Activated CD8-positive, alpha-beta T cell treated with anti-CD3 and anti-CD28 coated beads, Interleukin-2, amount 10 ng/mL, durations not matched to agents 7 days and 5 days (primary cell): Measurements from ENCODE around the gene HSPB9. TPM values are rescaled to one million over a fixed set of nuclear protein-coding genes. Genes with fewer than 3 reads are reported as not detected.
A peak's percentile ranks its signal among the peaks of the same experiment; 100 is the strongest.
"Not testable (repeated sequence)": the region's sequence is repeated elsewhere in the genome, so short reads cannot be mapped to it uniquely, and the experiment has no call there.

Experiments used
- ATAC-seq: fragments of 150-1000 bp; cut with Tn5 transposase; one replicate; pipeline ENCODE4 v1.10.0; 2021; ENCODE audit warnings: moderate library complexity
- CTCF ChIA-PET: fragments of 350-600 bp; sonication (Branson Sonifier 250); formaldehyde crosslinking; loops from one replicate; lab custom pipeline; 2021; ENCODE audit warnings: antibody characterized with exemption; lab: Charles Lee
- POLR2A ChIA-PET: fragments of 350-600 bp; sonication (Branson Sonifier 250); formaldehyde crosslinking; loops from one replicate; lab custom pipeline; 2021; ENCODE audit warnings: antibody characterized with exemption; lab: Charles Lee
- DNase-seq: peaks from one replicate; pipeline ENCODE4 v3.0.0-alpha.2; 2020
- H3K27ac Mint-ChIP-seq: one replicate; pipeline ENCODE4 v1.8.0; 2021; ENCODE audit warnings: mild to moderate bottlenecking, mixed read lengths
- H3K27me3 Mint-ChIP-seq: one replicate; pipeline ENCODE4 v1.8.0; 2021; ENCODE audit warnings: low read depth, mixed read lengths
- H3K36me3 Mint-ChIP-seq: one replicate; pipeline ENCODE4 v1.8.0; 2021; ENCODE audit warnings: low read depth, mixed read lengths
- H3K4me1 Mint-ChIP-seq: one replicate; pipeline ENCODE4 v1.8.0; 2021; ENCODE audit warnings: low read depth, mixed read lengths
- H3K4me3 Mint-ChIP-seq: one replicate; pipeline ENCODE4 v1.8.0; 2021; ENCODE audit warnings: mild to moderate bottlenecking, mixed read lengths
- H3K9me3 Mint-ChIP-seq: one replicate; pipeline ENCODE4 v1.8.0; 2022; ENCODE audit warnings: mixed read lengths; ENCODE audit not compliant: insufficient read depth
- total RNA-seq, 2 experiments: library from RNA; stranded (reverse); gene quantifications; one replicate each; pipeline ENCODE4 v1.2.3, GENCODE V29; 2021

HSPB9 gene
- total RNA-seq, 2 experiments from 2014 or later = 0.16 to 0.29 TPM

GRCh38 chr17:42135151-42135550 lies 12.5 kb downstream of the HSPB9 start:
- Mint-ChIP-seq H3K27me3 (no peaks in the 10 kb centered on the region), H3K4me3 (no peak overlapping the region), H3K27ac (peak overlapping the region; percentile 20), H3K9me3 (no peaks in the 10 kb centered on the region), H3K36me3 (peaks cover 31% of the 10 kb centered on the region), H3K4me1 (peaks cover 50% of the 10 kb centered on the region)
- ATAC-seq (no peak), DNase-seq (no peak)
- ChIA-PET CTCF (interaction anchor here (3.9 kb wide), 1 partner anchor 46 kb away, joined by 14 read pairs; the partner anchor contains the start of gene KCNH4), POLR2A (interaction anchor here (0.6 to 1.6 kb wide), 3 partner anchors 15 to 143 kb away, joined by 3 to 8 read pairs (median 4); partner anchors contain the start of gene DHX58)

DNA sequence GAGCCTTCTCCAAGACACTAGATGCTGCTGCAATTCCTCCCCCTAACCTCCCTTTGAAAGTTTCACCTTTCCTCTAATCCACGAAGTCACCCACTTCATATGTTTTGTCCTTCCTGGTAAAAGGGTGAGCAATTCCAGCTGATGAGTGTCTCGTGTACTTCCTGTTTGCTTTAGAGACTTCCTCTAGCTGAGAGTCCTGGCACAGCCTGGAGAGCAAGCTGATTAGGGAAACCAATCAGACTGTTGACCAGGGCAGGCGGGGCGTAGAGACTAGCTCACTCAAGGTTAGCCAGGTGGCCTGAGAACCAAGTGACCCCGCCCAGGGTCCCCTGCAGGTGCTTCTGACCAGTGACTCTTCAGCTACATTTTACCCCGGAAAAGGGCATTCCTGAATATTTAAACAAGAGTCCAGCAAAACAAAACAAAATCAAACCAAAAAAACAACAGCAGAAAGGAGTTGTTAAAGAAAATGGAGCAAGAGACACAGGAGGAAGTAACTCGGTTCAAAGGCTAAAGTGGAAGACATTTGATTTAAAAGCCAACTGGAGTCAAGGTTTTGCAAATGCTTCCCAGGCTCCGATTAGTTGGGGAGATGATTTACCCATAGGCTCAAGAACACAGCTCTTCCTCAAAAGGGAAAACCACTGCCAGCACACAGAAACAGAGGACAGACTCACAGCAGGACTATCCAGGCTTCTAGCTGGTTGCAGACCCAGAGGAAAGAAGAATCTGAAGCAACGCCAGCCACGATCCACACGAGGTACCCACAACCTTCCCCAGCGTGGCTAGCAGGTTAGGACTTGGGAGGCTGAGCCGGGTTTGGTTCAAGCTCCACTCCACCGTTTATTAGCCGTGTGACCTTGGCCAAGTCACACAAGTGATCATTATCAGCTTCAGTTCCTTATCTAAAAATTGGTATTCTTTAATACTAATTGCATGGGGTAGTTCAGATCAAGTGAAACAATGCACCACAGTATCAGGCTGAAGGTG lies 13.4 kb downstream of the HSPB9 start:
- ChIA-PET CTCF (interaction anchor here (1.2 to 3.9 kb wide), 3 partner anchors 17 to 48 kb away, joined by 3 to 14 read pairs (median 7); partner anchors contain the start of gene KCNH4), POLR2A (interaction anchor here (1.4 to 1.6 kb wide), 2 partner anchors 16 to 23 kb away, joined by 3 to 8 read pairs; partner anchors contain the start of gene DHX58)
- no peaks in the 10 kb centered on the region for H3K9me3 Mint-ChIP-seq
- peaks cover 50% of the 10 kb centered on the region for H3K4me1 Mint-ChIP-seq
- ATAC-seq = no peak
- peak overlapping the region; percentile 56 for H3K27ac Mint-ChIP-seq
- DNase-seq = no peak
- peaks cover 27% of the 10 kb centered on the region for H3K36me3 Mint-ChIP-seq
- no peak overlapping the region for H3K4me3 Mint-ChIP-seq
- no peaks in the 10 kb centered on the region for H3K27me3 Mint-ChIP-seq

DNA sequence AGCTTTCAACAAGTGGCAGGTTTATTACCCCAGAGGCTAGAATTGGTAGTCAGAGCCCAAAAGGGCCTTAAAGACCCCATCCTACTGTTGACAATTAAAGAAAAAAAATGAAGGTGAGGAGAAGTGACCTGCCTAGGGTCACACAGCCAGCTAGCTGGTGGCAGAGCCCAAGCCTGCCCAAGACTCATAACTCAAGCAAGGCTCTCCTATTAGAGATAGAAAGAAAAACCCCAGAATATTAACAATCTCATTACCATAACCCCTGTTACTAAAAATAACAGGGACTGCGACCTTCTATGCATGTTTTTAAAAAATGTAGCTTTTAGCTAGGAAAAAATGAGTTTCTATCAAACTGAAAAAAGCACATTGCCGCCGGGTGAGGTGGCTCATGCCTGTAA lies 14.0 kb downstream of the HSPB9 start:
- H3K36me3 Mint-ChIP-seq = peaks cover 27% of the 10 kb centered on the region
- ChIA-PET CTCF (interaction anchor here (1.2 to 3.9 kb wide), 3 partner anchors 18 to 47 kb away, joined by 3 to 14 read pairs (median 7); partner anchors contain the start of gene KCNH4), POLR2A (interaction anchor here (1.4 to 1.6 kb wide), 2 partner anchors 16 to 23 kb away, joined by 3 to 8 read pairs; partner anchors contain the start of gene DHX58)
- H3K9me3 Mint-ChIP-seq = no peaks in the 10 kb centered on the region
- H3K4me3 Mint-ChIP-seq = no peak overlapping the region
- ATAC-seq = no peak
- no peaks in the 10 kb centered on the region for H3K27me3 Mint-ChIP-seq
- peaks cover 47% of the 10 kb centered on the region for H3K4me1 Mint-ChIP-seq
- no peak for DNase-seq
- H3K27ac Mint-ChIP-seq = peak overlapping the region; percentile 56

GRCh38 chr17:42138749-42139492 lies 16.3 kb downstream of the HSPB9 start:
- H3K36me3 Mint-ChIP-seq = peaks cover 33% of the 10 kb centered on the region
- peaks cover 29% of the 10 kb centered on the region for H3K4me1 Mint-ChIP-seq
- POLR2A ChIA-PET = interaction anchor here (2.2 kb wide), 1 partner anchor 16 kb away, joined by 8 read pairs; the partner anchor contains the start of gene RAB5C
- CTCF ChIA-PET = interaction anchor here (0.6 to 1.1 kb wide), 2 partner anchors 42 to 107 kb away, joined by 3 to 5 read pairs; partner anchors contain the start of gene KCNH4
- H3K27ac Mint-ChIP-seq = no peak overlapping the region
- H3K27me3 Mint-ChIP-seq = no peaks in the 10 kb centered on the region
- H3K9me3 Mint-ChIP-seq = no peaks in the 10 kb centered on the region
- DNase-seq = no peak
- no peak for ATAC-seq
- no peak overlapping the region for H3K4me3 Mint-ChIP-seq

- H3K27me3 Mint-ChIP-seq, H3K27ac Mint-ChIP-seq, CTCF ChIA-PET, DNase-seq, H3K9me3 Mint-ChIP-seq, ATAC-seq, H3K4me3 Mint-ChIP-seq: not testable (repeated sequence)
- peaks cover 29% of the 10 kb centered on the region for H3K36me3 Mint-ChIP-seq
- H3K4me1 Mint-ChIP-seq = peaks cover 17% of the 10 kb centered on the region
- POLR2A ChIA-PET = interaction anchor here (0.5 kb wide), 1 partner anchor 31 kb away, joined by 3 read pairs; no protein-coding TSS in a partner anchor
Observed at GRCh38 chr17:42140690-42141089, 18.1 kb downstream of the HSPB9 start.

- Mint-ChIP-seq H3K9me3 (no peaks in the 10 kb centered on the region), H3K27me3 (no peaks in the 10 kb centered on the region), H3K4me1 (peaks cover 10% of the 10 kb centered on the region), H3K4me3 (no peak overlapping the region), H3K36me3 (peaks cover 26% of the 10 kb centered on the region), H3K27ac (no peak overlapping the region)
- DNase-seq (no peak), ATAC-seq (no peak)
- POLR2A ChIA-PET = no interaction called here
- CTCF ChIA-PET = no interaction called here
Observed at GRCh38 chr17:42141382-42141781, 18.8 kb downstream of the HSPB9 start.

- Mint-ChIP-seq H3K4me1 (peaks cover 5% of the 10 kb centered on the region), H3K36me3 (peaks cover 29% of the 10 kb centered on the region), H3K27ac (no peak overlapping the region), H3K4me3 (no peak overlapping the region), H3K27me3 (no peaks in the 10 kb centered on the region), H3K9me3 (no peaks in the 10 kb centered on the region)
- POLR2A ChIA-PET = interaction anchor here (1.5 kb wide), 1 partner anchor 11 kb away, joined by 5 read pairs; no protein-coding TSS in a partner anchor
- ATAC-seq (no peak), DNase-seq (no peak)
- CTCF ChIA-PET = interaction anchor here (1.9 kb wide), 1 partner anchor 39 kb away, joined by 6 read pairs; the partner anchor contains the start of gene KCNH4
Observed at GRCh38 chr17:42142371-42142896, 19.8 kb downstream of the HSPB9 start.

DNA sequence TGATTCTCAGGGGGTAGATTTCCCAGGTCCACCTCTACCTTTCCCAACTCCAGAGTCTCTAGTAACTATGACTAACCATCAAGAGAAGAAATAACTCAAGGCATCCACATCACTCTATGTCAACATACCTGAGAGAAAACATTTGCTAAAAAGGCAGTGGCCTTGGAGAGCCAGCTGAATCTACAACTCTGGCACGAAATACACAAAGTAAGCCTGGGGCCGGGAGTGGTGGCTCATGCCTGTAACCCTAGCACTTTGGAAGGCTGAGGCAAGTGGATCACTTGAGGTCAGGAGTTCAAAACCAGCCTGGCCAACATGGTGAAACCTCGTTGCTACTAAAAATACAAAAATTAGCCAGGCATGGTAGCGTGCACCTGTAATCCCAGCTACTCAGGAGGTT lies 20.5 kb downstream of the HSPB9 start:
- ChIA-PET POLR2A (interaction anchor here (1.2 to 1.5 kb wide), 2 partner anchors 11 to 31 kb away, joined by 3 to 5 read pairs; partner anchors contain the start of gene DHX58), CTCF (interaction anchor here (0.7 to 1.9 kb wide), 2 partner anchors 16 to 38 kb away, joined by 3 to 6 read pairs; partner anchors contain the start of gene KCNH4)
- not testable (repeated sequence) for DNase-seq, H3K4me3 Mint-ChIP-seq, H3K9me3 Mint-ChIP-seq, H3K27me3 Mint-ChIP-seq, ATAC-seq, H3K27ac Mint-ChIP-seq, H3K4me1 Mint-ChIP-seq
- peaks cover 31% of the 10 kb centered on the region for H3K36me3 Mint-ChIP-seq

GRCh38 chr17:42146911-42147607 lies 24.5 kb downstream of the HSPB9 start:
- ATAC-seq (no peak), DNase-seq (no peak)
- Mint-ChIP-seq H3K4me3 (no peak overlapping the region), H3K4me1 (peaks cover 15% of the 10 kb centered on the region), H3K27ac (no peak overlapping the region), H3K27me3 (no peaks in the 10 kb centered on the region), H3K36me3 (peaks cover 32% of the 10 kb centered on the region), H3K9me3 (no peaks in the 10 kb centered on the region)
- CTCF ChIA-PET = no interaction called here
- POLR2A ChIA-PET = no interaction called here
